Middle frontal gyrus (tissue), 1 donor: ENCODE results near the gene FAM83B.
"Not testable (repeated sequence)": the region's sequence is repeated elsewhere in the genome, so short reads cannot be mapped to it uniquely, and the experiment has no call there.

Source experiments
- DNase-seq: peaks from one replicate; pipeline ENCODE4 v3.0.0-alpha.2; 2015; ENCODE audit warnings: low spot score; ENCODE audit errors: extremely low spot score

FAM83B gene

DNA sequence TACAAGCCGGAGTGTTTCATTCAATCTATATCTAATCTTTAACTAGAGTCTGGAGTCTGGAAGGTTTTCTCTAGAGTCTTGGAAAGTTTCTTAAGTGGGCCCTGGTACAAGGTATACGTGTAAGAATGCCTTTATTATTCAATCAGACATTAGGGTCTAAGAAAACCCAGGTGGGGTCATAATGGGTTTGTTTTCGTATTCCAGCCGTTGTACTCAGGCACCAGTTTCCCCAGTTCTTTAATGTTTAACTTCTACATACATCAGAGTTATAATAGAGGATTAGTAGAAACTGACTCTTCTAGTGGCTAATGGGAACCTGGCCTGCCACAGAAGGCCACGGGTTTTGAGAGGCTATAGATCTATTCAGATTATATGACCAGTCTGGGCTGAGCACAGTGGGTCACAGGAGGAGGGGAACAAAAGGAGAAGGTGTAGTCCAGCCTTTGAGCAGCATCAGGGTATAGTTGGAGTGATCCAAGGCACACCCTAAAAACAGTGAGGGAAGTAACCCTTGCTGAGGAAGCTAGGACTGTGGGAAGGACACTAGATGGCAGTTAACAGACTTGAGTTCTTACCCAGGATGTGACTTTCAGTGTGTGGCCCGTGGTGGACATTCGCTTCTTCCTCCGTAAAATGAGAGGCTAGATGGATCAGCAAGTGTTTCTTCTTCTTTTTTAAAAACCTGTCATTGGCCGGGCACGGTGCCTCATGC is 15.5 kb downstream of the FAM83B start:
- DNase-seq, result no peak

DNA sequence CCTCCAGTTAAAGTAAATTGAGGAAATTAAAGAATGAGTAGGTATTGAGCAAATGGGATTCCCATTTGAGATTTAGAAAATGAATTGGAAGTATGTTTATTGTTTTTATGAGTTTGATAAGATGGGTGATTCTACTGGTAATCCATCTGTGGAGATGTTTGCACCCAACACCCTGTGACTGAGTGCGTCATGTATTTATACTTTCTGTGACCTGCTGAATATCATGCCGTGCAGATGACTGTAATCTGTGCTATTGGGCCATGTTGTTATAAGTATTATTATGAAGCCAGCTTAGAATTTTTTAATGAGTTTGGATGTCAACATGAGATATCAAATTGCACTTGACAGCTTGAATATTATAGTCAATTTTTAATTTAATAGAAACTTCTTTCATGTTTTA is 17.7 kb downstream of the FAM83B start:
- no peak for DNase-seq

DNA sequence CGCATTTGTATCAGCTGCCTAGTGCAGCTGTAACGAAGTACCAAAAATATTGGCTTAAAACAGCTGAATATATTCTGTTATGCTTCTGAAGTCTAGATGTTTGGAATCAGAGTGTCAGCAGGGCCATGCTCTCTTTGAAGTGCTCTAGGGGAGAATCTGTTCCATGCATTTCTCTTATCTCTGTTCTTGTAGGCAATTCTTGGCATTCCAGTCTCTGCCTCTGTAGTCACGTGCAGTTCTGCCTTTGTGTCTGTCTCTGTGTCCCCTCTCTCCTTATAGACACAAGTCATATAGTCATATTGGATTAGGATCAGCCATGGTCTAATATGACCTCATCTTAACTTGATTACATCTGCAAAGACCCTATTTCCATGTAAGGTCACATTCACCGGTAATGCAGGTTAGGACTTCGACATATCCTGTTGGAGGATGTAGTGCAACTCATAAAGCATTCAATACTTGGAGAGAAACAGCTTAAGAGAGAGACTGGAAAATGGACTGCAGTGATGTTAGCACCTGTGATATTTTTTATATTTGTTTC is 18.6 kb downstream of the FAM83B start:
- no peak for DNase-seq

DNA sequence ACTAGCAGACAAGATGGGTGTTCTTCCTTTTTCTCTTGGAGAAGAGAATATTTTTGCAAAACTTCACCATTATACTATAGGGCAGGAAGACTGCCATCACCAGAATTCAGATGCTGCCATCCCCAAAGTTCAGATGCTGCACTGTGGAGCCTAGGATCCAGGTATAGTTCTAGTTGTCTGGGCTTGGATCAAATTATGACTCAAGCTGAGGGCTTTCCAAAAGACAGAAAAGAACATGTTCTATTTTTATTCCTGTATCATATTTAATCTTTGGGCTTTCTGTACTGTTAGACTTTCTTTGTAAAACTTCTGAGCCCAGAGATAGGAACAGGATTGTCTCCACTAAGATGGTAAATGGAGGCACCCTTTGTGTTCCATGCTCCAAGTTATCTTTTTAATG is 22.0 kb downstream of the FAM83B start:
- no peak for DNase-seq

DNA sequence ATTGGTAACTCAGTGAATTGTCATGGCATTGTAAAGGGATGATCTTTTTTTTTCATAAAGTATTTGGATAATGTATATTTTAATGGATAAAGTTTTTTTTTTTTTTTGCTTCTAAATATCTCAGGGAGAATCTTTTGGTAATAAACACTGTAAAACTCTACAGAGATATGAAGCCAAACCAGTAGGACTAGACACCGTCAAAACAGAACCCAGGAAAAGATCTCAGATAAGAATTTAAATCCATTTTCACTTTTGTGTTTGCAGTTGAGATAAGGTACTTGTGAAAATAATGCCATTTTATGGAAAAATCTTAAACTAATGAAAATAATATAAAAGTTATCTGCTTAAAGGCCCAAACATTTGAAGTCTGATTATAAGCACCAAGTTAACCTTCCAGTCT is 27.0 kb downstream of the FAM83B start:
- no peak for DNase-seq

DNA sequence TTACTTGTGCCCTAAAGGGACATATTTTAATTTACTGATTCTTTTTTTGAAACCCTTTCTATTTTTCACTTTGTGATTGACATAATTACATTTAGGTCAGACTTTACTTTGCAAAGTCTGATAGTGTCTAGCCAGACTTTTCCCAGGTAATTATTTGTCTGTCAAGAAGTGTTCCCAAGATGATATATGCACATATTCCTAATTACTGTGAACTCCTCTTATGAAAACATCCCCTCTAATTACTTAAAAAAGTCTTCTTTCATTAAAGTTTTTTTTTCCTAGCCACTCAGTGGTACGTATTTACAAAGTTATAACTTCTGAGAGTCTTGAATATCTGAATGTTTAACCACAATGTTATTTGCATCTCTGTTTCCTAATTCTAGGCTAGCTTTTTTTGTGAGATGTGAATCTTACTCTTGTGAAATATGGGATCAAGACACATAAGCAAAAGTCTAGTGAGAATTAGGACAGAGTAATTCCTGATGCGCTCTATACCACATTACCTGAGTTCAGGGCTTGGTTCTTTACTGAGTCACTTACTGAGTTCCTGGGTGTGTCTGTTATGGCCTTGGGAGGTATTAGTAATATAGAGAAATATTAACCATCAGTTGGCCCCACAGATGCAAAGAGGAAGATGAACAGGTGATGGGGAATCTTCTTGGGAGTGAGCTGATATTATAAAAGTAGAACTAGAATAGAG is 27.9 kb downstream of the FAM83B start:
- no peak for DNase-seq

DNA sequence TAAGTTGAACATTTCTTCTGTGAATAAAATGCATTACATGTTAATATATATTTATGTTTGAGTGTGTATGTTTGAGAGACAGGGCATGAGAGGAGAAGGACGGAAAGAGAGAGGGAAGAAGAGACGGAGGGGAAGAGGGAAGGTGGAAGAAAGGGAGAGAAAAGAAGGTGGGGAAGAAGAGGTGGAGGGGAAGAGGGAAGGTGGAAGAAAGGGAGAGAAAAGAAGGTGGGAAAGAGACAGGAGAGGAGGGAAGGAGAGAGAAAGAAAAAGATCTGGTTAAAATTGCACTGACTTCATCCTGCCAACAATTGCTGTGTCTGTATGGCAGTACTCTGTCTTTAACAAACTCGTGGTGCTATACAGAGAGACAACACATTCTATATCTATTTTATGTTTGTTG is 29.0 kb downstream of the FAM83B start:
- DNase-seq, result no peak

DNA sequence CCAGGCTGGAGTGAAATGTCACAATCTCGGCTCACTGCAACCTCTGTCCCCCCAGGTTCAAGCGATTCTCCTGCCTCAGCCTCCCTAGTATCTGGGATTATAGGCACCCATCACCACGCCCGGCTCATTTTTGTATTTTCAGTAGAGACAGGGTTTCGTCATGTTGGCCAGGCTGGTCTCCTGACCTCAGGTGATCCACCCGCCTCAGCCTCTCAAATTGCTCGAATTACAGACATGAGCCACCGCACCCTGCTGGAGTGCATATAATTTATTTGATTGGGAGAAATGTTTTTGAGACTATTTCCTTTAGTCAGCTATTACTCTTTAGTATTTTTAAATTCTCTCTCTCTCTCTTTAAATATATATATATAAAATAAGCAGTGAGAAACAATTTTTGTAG is 29.8 kb downstream of the FAM83B start:
- DNase-seq, result no peak

DNA sequence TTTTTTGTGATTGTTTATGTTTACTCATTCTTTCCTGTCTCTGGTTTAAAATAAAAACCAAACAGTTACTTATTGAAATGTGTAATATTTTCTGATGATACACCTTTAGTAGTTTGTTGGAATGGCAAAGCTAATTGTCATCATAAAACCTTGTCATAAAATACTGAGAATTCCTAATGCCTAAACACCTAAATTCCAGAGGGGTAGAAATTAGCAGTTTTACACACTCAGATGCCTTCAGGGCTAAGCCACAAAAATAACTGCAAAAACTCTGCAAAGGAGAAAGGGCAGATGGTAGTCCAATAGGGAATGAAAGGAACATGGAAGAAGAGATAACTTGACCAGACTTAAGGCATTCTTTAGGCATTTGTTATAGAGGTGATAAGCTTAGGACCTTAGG is 30.3 kb downstream of the FAM83B start:
- DNase-seq, result no peak

DNA sequence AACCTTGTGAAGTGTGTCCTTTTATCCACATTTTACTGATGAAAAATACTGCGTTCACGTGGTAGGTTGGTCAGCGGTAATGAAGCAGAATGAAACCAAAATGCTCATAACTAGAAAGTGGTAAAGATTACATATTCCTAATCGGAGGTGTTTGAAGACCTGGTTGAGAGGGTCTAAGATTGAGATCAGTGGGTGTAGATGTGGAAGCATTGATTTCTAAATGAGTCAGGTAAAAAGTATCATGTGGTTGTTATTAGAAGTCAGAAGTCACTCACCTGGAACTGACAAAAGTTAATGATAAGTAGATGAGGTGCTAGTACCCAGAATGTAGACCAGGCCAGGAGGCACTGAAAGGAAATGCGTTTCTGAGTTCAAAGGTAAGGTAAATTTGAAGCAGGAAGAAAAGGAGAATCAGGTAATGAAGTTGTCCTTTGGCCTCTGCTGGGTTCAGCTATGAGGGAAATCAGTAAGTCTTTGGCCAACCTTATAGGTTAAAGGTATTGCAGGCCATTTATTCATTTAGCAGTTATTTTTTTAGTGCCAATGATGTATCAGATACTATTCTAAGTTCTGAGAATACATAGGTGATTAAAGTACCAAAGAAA is 31.2 kb downstream of the FAM83B start:
- no peak for DNase-seq

DNA sequence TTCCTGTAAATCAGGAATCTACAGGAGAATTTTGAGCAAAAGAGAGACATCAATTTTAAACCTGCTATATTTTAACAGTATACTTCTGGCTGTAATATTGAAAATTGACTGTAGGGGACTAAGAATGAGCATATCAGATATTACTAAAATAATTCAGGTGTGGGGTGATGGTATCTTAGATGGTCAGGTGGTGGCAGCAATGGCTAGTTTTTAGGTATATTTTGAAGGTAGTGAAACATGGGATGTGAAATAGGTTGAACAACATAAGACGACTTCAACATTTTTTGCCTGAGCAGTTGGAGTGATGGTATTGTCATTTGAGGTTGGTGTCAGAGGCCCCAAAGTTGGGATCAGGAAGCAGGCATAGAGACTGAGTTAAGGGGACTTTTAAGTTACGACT is 32.1 kb downstream of the FAM83B start:
- no peak for DNase-seq

DNA sequence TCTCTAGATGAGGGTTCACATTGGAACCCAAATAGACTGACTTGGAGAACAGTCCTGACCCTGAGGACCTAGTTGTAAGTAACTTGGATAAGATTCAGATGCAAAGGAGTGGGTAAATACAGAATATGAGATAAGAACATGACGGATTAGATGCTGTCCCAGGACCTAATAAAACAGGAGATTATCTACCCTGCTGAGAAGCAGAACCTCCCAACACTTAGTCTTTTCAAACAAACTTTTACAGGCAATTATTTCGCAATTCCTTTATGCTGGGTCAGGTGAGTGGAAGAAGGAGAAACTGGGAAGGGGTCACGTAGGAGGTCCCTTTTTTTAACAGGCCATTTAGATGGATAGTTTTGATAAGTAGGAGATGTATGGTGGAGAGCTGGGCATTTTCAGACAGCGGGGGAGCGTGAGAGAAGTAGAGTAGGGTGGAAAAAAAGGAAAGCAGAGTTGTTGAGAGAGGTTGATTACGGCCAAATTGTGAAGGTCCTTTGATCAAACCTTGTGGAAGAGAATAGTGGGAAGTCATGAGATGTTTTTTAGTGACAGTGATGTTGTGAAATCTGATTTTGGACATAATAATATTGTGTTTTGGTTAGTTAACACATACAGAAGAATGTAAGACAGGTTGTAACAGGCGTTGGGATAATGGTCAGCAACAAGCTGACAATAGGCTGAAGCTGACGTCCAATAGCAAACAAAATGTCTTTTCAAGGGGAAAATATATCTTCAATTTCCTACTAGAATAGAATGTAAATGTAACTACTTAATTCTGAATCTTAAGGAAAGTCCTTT is 32.8 kb downstream of the FAM83B start:
- DNase-seq, result no peak

DNA sequence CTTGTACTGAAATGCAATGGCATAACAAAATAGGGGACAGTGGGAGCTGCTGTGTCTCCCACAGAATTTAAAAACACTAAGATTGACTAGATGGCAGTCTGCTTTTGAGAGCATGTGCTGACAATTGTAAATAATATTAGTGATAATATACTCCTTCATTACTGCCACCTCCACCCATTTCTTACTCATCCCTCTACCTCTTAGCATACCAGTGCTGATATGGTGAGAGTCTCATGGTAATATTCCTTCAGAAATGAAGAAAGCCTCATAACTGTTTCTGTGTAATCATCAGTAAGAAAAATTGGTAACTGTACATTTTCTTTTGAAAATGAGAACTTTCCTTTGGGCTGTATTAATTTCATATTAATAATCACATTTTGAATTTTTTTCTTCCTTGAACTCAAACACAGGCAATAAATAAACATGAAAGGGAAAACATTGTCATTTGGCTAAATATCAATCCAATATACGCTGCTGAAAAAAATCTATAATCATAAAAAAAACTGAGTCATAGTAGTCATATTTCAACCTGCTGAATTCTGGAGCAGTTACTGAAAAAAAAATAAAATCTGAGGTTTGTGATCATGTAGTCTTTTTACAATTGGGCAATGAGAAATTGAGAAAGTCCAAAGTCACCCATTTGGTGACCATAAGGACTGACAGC is 34.6 kb downstream of the FAM83B start:
- DNase-seq, result no peak

DNA sequence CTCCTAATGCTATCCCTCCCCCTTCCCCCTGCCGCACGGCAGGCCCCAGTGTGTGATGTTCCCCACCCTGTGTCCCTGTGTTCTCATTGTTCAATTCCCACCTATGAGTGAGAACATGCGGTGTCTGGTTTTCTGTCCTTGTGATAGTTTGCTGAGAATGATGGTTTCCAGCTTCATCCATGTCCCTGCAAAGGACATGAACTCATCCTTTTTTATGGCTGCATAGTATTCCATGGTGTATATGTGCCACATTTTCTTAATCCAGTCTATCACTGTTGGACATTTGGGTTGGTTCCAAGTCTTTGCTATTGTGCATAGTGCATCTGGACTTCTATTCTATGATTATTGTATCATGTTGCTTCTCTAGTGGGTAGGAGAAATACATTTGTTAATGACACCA is 35.3 kb downstream of the FAM83B start:
- DNase-seq, result not testable (repeated sequence)

DNA sequence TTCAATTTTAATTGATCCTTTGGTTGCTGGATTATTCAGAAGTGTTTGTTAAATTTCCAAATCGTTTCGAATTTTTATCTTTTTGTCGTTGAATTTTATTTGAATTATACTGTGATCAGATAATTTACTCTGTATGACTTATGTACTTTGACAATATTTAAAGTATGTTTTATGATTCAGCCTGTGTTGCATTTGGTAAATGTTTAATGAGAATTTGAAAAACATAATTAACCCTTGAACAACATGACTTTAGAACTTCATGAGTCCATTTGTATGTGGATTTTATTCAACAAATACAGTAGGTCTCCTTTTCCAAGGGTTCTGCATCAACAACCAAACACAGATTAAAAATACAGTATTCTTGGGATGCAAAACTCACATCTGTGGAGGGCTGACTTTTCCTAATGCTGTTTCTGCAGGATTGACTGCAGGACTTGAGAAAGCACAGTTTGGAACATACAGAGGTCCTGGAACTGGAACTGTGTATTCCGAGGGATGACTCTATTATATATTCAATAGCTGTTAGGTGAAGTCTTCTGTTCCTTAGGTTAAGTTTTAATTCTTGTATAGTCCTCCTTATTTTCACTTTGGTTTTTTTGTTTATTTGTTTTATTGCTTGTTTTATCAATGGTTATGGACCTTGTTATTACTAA is 40.5 kb downstream of the FAM83B start:
- DNase-seq, result no peak

DNA sequence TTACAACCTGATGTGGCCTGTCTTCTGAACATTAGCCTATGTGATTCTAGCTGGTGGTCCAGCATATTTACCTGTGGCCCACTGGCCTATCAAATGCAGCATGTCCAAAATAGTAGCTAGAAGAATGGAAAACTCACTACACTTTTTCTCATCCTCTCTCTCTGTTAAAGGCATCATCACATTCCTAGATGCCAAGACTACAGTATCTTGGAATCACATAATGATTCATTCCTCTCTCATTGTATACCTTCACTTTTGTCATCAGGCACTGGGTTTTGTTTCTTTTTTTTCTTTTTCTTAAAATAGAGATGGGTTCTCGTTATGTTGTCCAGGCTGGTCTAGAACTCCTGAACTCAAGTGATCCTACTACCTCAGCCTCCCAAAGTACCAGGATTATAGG is 45.0 kb downstream of the FAM83B start:
- DNase-seq, result no peak

DNA sequence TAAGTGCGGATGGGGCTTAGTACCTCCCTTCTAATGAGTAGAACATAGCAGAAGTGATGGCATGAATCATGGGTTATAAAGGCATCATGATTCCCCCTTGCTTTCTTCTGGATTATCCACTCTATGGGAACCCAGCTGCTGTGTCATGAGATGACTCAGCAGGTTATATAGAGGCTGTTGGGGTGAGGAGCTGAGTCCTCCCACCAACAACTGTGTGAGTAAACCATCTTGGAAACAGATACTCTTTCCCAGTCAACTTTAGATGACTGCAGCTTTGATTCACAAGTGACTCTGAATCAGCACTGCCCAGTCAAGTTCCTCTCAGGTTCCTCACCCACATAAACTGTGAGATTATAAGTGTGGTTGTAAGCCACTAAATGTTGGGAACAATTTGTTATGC is 46.3 kb downstream of the FAM83B start:
- DNase-seq, result no peak

DNA sequence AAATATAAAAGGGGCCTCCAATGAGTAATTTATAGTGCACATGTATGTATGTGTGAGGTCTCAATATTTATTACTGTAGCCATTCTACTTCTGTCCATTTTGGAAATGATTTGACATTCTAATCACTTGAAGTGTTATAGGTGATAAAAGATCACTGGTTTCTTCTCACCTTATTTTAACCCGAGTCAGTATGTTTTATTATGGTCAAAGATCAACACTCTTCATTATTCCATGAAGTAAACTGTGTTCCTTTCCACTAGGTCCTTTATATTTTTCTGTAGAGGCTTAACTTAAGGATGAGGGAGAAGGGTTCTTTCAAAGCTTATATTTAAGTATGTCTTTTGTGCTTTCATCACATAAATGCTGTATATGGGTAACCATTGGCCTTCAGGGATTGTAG is 47.2 kb downstream of the FAM83B start:
- no peak for DNase-seq

DNA sequence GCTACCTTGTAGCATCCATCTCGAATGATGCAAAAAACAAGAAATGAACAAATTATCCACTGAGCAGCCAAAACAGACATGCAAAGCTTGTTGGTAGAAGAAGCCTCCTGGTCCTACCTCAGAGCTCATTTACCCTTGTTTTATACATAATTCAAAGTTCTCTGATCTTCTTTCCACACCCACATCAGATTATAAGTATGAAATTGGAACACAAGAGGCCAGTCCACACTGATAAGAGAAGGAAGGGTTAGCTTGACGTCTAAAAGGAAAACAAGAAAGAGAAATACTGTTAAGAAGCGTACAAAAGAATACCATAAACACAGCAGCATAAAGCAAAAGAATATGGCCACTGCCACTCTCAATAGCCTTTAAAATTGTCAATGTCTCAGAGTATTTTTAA is 49.7 kb downstream of the FAM83B start:
- DNase-seq, result no peak

DNA sequence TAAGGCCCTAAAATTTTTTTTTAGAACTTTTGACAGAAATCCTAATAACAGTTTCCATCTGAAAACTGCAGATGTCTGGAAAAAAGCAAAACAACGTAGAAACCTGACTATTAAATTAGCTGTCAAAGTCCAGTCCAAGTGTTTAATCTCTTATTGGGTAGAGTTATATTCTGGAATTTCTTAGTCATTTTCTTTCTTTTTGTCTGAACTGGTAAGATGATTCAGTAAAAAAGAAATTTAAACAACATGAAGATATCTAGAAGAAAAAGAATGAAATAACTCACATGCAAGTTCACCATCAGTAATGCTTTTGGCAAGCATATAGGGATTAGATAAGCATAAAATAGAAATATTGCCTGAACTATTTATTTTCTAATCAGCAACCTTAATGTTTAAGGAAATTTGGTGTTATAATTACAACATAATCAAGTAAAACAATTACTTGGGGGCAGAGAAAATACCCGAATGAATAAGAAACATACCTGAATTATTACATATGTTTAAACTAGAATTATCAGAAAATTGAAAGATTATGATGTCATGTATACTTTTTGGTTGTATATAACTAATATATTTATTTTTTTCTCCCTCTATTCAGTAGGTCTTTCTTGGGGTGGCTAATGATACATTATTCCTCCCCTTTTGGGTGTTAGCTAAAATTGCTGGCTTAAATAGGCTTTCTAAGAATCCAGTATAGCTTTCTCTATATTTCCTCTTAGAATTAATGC is 51.1 kb downstream of the FAM83B start:
- DNase-seq, result no peak
